HepG2 (cell line): ENCODE measurements around the gene ASCC3.

ENCODE experiments used
- MAFK ChIP-seq, 2 experiments: IDR thresholded peaks in 1 of 2; conservative IDR thresholded peaks in 1 of 2; 2 replicates each; pipeline ENCODE4 v1.6.1; 2011; ENCODE audit warnings: improper control_type of control experiment in 2 of 2, low read length in 2 of 2
- RNF2 ChIP-seq: fragments of 450-650 bp; conservative IDR thresholded peaks from 2 replicates; pipeline ENCODE4 v1.6.1; 2016; ENCODE audit warnings: low read depth
- TF ChIP-seq, protein P1 (sequence below): fragments of 450-650 bp; IDR thresholded peaks from 2 replicates; pipeline ENCODE4 v1.6.1; 2017; ENCODE audit warnings: mild to moderate bottlenecking

DNA sequence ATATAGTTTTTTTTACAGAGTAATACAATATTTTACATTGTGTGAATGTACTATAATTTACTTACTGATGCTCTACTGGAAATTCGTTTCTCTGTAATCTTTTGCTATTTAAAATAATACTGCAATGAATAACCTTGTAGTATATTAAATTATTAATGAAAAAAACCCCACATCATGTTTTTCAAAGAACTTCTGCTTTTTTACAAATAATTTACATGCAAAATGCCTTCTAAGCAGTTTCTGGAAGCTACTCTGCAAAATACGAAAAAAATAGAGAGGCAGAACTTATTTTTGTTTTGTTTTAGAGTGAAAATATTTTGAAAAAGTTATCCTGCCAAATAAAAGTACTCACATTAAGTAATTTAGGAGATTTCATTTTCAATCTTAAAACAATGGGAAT, 250.6 kb downstream of the ASCC3 start:
- TF ChIP-seq MAFK (conservative IDR thresholded peaks at IDR 0.05 in 1 of 2, IDR thresholded peaks at IDR 0.05 in 1 of 2; ENCODE audit: low read length in 2 of 2): no peak
- TF ChIP-seq, protein P1, sequence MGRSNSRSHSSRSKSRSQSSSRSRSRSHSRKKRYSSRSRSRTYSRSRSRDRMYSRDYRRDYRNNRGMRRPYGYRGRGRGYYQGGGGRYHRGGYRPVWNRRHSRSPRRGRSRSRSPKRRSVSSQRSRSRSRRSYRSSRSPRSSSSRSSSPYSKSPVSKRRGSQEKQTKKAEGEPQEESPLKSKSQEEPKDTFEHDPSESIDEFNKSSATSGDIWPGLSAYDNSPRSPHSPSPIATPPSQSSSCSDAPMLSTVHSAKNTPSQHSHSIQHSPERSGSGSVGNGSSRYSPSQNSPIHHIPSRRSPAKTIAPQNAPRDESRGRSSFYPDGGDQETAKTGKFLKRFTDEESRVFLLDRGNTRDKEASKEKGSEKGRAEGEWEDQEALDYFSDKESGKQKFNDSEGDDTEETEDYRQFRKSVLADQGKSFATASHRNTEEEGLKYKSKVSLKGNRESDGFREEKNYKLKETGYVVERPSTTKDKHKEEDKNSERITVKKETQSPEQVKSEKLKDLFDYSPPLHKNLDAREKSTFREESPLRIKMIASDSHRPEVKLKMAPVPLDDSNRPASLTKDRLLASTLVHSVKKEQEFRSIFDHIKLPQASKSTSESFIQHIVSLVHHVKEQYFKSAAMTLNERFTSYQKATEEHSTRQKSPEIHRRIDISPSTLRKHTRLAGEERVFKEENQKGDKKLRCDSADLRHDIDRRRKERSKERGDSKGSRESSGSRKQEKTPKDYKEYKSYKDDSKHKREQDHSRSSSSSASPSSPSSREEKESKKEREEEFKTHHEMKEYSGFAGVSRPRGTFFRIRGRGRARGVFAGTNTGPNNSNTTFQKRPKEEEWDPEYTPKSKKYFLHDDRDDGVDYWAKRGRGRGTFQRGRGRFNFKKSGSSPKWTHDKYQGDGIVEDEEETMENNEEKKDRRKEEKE: no peak
- TF ChIP-seq RNF2: no peak
